Measurements from ENCODE around the gene IGIP.
"Not testable (repeated sequence)": the region's sequence is repeated elsewhere in the genome, so short reads cannot be mapped to it uniquely, and the experiment has no call there.

DNA sequence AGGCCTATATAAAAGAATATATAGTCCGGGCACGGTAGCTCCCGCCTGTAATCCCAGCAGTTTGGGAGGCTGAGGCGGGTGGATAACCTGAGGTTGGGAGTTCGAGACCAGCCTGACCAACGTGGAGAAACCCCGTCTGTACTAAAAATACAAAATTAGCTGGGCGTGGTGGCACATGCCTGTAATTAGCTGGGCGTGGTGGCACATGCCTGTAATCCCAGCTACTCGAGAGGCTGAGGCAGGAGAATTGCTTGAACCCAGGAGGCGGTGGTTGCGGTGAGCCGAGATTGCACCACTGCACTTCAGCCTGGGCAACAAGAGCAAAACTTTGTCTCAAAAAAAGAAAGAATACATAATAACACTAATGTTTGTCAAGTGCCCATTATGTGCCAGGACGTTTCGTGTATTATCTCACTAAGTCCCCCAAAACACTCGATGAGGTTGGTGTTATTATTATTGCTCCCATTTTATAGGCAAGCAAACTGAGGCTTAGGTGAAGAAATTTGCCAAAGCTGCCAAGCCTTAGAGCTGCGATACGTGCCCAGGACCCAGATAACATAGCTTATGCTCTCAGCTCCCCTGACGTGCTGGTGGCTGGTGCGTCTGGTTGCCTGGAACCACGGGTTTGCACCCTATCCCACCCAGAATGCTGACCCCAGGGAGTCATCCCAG is 29.1 kb downstream of the IGIP start:
- TF ChIP-seq CTCF, EZH2phosphoT487 (IDR thresholded peaks at IDR 0.05): not testable (repeated sequence)

All from neural progenitor cell (in vitro differentiated cells).